Lung microvascular endothelial cell (primary cell): ENCODE results near the gene PLA2G4D. TPM values are rescaled to one million over a fixed set of nuclear protein-coding genes. Genes with fewer than 3 reads are reported as not detected.

Source experiments
- DNase-seq, 2 donors: peaks; one replicate each; pipeline versions ENCODE4 v3.0.0 to v3.0.0-alpha.2; 2010; ENCODE audit warnings: low read depth in 2 of 2
- total RNA-seq: library from RNA; depleted of rRNA; stranded (reverse); fragments of >200 nt; gene quantifications from 2 replicates; pipeline ENCODE4 v1.2.1, GENCODE V29; 2014

The PLA2G4D gene, protein sequence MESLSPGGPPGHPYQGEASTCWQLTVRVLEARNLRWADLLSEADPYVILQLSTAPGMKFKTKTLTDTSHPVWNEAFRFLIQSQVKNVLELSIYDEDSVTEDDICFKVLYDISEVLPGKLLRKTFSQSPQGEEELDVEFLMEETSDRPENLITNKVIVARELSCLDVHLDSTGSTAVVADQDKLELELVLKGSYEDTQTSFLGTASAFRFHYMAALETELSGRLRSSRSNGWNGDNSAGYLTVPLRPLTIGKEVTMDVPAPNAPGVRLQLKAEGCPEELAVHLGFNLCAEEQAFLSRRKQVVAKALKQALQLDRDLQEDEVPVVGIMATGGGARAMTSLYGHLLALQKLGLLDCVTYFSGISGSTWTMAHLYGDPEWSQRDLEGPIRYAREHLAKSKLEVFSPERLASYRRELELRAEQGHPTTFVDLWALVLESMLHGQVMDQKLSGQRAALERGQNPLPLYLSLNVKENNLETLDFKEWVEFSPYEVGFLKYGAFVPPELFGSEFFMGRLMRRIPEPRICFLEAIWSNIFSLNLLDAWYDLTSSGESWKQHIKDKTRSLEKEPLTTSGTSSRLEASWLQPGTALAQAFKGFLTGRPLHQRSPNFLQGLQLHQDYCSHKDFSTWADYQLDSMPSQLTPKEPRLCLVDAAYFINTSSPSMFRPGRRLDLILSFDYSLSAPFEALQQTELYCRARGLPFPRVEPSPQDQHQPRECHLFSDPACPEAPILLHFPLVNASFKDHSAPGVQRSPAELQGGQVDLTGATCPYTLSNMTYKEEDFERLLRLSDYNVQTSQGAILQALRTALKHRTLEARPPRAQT
- total RNA-seq: not detected in 2 replicates

DNA sequence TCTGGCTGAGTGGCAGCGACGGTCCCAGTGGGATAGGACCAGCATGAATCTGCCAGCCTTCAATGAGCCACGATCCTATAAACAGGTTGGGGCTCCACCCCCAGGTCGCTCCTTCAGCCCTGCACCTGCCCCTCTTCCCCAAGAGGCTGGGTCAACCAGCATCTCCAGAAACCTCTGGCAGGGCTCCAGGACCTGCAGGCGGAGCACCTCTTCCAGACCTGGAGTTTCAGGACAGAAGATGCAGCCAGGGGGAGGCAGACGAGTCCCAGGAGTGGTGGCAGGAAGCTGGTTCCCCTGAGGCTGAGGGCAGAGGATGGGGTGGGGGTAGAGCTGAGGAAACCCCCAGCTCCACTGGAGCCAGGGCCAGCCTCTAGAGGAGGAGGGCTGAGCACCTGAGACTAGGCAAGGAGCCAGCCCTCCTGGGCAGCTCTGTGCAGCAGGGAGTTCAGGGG lies at the start of gene PLA2G4D:
Gene PLA2G4D (minus strand): TSS at position 51 of the 452 bp plus-strand sequence. CDS start 103 bp downstream, outside the sequence.
- no peak for DNase-seq

GRCh38 chr15:42143356-42143755 lies 49.0 kb upstream of the PLA2G4D start:
- DNase-seq: no peak

DNA sequence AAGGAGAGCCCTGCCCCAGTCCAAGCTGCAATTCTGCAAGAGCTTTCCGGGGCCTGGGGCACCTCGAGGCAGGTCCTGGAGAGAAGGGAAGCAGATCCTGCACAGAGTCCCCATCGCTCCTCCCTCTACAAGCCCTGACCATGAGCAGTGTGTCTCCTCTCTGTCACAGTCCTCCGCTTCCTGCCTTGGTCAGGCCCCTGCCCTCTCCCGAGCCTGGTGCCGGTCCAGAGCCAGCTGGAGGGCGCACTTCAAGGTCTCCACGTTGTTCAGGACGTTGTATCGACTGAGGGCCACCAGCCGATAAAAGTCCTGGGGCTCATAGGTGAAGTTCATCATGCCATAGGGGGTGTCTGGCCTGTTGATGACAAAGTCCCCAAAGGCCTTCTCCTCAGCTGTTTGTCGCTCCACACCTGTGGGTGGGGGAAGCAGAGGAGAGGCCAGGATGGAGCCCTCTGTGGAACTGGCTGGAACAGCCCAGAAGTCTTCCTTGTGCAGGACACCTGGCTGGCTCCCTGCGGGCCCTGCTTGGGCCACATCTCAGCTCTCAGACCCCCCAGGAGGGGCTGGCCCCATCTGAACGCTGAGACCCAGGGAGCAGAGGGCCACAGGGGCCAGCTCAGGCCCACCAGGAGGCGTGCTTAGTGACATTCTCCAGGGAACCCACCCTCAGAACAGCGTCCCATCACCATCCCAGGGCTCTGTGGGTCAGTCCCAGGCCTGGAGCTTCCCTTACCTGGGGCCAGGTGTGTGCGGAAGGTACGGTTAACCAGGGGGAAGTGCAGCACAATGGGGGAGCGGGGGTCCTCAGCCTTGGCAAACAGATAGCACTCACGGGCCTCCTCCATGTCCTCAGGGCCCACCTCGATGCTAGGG lies 47.7 kb upstream of the PLA2G4D start:
- no peak for DNase-seq

DNA sequence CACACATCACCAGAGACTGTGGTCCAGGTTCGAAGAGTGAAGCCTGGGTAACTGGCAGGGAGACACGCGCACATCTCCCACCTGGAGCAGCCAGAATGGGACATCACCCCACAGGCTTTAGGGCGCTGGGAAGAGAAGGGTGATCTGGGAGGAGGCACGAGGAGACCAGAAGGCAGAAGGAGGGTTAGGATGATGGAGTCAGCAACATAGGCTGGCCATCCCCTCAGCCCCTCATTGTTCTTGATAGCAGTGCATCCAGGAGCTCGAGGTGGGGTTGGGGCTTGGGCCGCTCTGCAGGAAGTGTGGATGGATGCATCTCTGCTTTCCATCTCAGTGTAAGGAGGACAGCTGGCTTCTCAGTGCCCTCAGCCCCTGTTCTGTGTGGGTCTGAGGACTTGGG lies 46.9 kb upstream of the PLA2G4D start:
- no peak for DNase-seq

- DNase-seq: no peak
Measured at GRCh38 chr15:42140383-42141070, 46.2 kb upstream of the PLA2G4D start.

- no peak for DNase-seq
Measured at GRCh38 chr15:42139596-42139995, 45.2 kb upstream of the PLA2G4D start.

DNA sequence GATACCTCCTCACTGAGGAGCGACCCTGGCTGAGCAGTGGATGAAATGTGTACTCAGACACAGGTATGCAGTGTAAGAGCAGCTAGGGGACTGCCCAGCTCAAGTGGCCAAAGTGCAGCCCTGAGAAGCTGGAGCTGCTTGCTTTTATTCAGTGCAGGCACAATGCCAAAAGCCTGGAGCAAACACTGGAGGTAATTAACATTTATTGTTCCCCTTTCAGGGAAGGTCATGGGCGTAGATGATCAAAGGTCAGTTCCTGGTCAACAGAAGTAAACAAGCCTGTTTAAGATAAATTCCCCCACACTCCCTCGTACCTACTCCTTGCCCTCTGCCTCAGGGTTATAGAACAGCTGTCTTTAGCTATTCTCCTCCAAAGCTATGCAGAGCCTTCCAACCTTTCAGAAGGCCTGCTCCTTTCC lies 44.6 kb upstream of the PLA2G4D start:
- no peak for DNase-seq

GRCh38 chr15:42138411-42138810 lies 44.0 kb upstream of the PLA2G4D start:
- DNase-seq: no peak

GRCh38 chr15:42137461-42138261 lies 43.3 kb upstream of the PLA2G4D start:
- peak; percentile 57 to 66 for DNase-seq

DNA sequence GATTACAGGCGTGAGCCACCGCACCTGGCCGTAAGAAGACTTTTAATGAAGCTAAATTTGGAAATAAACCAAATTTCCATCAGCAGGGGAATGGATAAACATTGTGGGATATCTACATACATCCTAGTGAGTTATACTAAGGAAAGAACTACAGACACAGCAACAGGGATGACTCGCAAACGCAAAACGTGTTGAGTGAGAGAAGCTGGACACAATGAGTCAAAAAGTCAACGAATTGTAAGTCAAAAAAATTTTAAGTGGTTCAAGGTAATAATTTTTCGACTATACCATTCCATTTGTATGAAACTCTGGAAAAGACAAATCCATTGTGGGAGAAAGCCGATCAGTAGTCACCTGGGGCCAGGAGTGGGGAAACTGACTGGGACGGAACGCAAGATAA lies 42.2 kb upstream of the PLA2G4D start:
- no peak for DNase-seq

DNA sequence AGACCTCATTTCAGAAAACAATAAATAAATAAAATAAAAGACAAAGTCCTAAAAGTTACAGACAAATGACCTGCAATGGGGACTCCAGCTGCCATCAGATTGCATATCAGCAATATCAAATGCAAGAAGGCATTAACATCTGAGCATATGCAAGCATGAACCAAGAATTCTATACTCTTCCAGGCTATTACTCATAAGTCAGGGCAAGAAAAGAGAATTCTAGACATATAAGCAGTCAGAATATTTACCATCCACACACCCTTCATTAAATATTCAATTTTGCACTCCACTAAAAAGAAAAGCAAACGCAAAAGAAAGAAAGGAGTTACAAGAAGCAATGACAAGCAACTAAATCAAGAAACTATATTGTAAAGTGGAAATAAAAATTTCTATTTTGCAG lies 41.0 kb upstream of the PLA2G4D start:
- DNase-seq: no peak

GRCh38 chr15:42134617-42135245 lies 40.4 kb upstream of the PLA2G4D start:
- DNase-seq: no peak

GRCh38 chr15:42133886-42134502 lies 39.6 kb upstream of the PLA2G4D start:
- peak; percentile 58 to 79 for DNase-seq

GRCh38 chr15:42133356-42133755 lies 39.0 kb upstream of the PLA2G4D start:
- DNase-seq: no peak

DNA sequence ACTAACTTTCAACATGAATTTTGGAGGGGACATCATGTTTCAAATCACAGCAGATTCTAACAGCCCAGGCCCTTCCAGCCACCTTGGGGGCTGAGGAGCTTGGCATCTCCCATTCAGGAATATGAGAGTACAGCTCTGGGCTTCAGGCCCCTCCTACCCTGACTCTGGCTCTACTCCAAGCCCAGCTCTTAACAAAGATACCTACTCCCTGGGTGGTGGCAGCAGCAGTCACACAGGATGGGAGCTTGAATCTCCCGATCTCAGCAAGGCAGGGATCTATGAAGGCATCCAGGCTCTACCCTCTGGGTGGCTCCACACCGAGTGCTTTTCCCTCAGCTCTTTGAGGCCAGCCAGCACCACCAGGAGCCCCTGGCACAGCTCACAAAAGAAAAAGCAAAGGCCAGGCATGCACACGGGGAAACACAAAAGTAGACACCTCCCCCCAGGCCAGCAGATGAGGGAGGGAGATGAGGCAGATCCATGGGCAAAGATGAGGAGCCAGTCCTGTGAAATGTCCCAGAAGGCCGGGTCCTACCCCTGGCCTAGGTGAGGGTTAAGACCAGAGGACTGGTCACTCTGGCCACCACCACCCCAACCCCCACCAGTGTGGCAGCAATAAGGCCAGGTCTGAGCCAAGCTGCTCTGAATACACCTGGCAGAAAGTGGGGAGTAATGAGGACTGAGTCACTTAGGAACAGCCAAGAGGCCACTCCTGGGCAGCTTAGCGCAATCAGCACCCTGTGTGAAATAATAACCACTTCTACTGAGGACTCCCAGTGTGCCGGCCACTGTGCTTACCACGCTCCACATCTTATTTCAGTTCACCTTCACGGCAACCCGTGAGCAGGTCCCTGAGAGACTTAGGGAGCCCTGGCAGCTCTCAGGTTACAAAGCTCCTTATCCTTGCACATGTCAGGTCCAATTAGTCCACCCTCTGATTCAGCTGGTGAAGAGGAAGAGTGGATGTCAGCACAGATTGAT lies 37.8 kb upstream of the PLA2G4D start:
- DNase-seq: no peak

DNA sequence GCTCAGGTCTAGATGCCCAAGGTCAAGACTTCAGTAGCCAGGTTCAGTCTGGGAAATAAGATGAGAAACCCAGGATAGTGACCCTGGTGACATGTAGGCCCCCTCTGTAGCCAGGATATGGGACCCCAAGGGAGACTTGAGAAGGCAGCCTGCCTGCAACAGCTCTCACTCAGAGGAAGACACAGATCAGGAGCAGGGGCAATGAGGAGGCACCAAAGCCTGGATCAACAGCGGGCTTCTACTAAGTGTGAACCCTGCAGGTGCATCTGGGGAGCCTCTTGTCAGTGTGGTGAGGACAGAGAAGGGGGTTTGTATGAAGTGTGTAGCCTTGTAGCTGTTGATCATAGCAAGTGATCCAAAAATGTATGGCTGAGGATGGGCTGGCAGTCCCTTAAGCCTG lies 36.6 kb upstream of the PLA2G4D start:
- no peak for DNase-seq

GRCh38 chr15:42130246-42130986 lies 36.1 kb upstream of the PLA2G4D start:
- no peak for DNase-seq
